Aorta (tissue), 5 donors: ENCODE measurements around the gene ACSM6. TPM values are rescaled to one million over a fixed set of nuclear protein-coding genes. Genes with fewer than 3 reads are reported as not detected.
"Not testable (repeated sequence)": the region's sequence is repeated elsewhere in the genome, so short reads cannot be mapped to it uniquely, and the experiment has no call there.

Experiments used
- ATAC-seq: fragments of 200-7000 bp; cut with Tn5 transposase; one replicate; pipeline ENCODE4 v1.9.1; 2022; ENCODE audit warnings: moderate library complexity; ENCODE audit not compliant: low FRiP score
- DNase-seq, 2 donors: peaks; one replicate each; pipeline ENCODE4 v3.0.0-alpha.2; 2020
- H3K27ac ChIP-seq, 2 donors: one replicate each; pipeline ENCODE4 v1.5.1; 2013; ENCODE audit warnings: low read length in 2 of 2, mild to moderate bottlenecking in 2 of 2, moderate library complexity in 2 of 2, control low read depth in 1 of 2, inconsistent platforms in 1 of 2, low read depth in 1 of 2
- H3K27me3 ChIP-seq, 2 donors: one replicate each; pipeline ENCODE4 v1.6.1; 2013; ENCODE audit warnings: control low read depth in 1 of 2, low read length in 1 of 2, mild to moderate bottlenecking in 1 of 2, moderate library complexity in 1 of 2; ENCODE audit not compliant: insufficient read depth in 2 of 2, control insufficient read depth in 1 of 2
- H3K36me3 ChIP-seq, 2 donors: one replicate each; pipeline ENCODE4 v1.6.1; 2013; ENCODE audit warnings: control low read depth in 1 of 2, low read length in 1 of 2, mild to moderate bottlenecking in 1 of 2; ENCODE audit not compliant: insufficient read depth in 2 of 2, control insufficient read depth in 1 of 2
- H3K4me1 ChIP-seq, 2 donors: one replicate each; pipeline ENCODE4 v1.6.1; 2013; ENCODE audit warnings: low read length in 2 of 2, control low read depth in 1 of 2, mild to moderate bottlenecking in 1 of 2, moderate library complexity in 1 of 2; ENCODE audit not compliant: insufficient read depth in 2 of 2, control insufficient read depth in 1 of 2
- H3K4me3 ChIP-seq, 2 donors: one replicate each; pipeline ENCODE4 v1.5.1; 2013; ENCODE audit warnings: low read length in 2 of 2, control low read depth in 1 of 2, mild to moderate bottlenecking in 1 of 2
- H3K9me3 ChIP-seq: one replicate; pipeline ENCODE4 v1.6.1; 2013; ENCODE audit warnings: mild to moderate bottlenecking, low read length; ENCODE audit not compliant: control insufficient read depth
- WGBS, 2 donors: extraction: QIAGEN DNeasy Blood & Tissue Kit; methylation state at CpG; one replicate each; pipeline ENCODE4 v1.1.7; 2013; 5-methylcytosine and 5-hydroxymethylcytosine counted together
- intact Hi-C, 2 donors: fragments of 100-400 bp; cut with DNase I; formaldehyde crosslinking; loops; one replicate each; pipeline versions ENCODE4 v1.14.2 to v1.15.0; 2022
- polyA plus RNA-seq, 2 donors: library from polyadenylated mRNA; stranded (reverse); fragments of 200-250 nt; gene quantifications; one replicate each; pipeline ENCODE4 v1.2.3, GENCODE V29; 2013
- total RNA-seq, 2 donors: library from RNA; stranded (reverse); fragmentation: NEBNext Ultra II Directional; extraction: Animal tissue kit (Norgen Biotek cat#: 25700); gene quantifications; one replicate each; pipeline ENCODE4 v1.2.1, GENCODE V29; 2021
- donor health status: healthy with polysubstance abuse.
- donor health status: Bipolar disorder and iron deficiency.
- donor health status: DM: no; HTN: no; CAD: no.
- donor health status: DM: no; HTN: no; CAD: no.
- donor health status: DM: yes; HTN: yes; CAD: no.

The ACSM6 gene
- total and polyA plus RNA-seq, 4 donors, result 0.99 TPM; not detected in 3

GRCh38 chr10:95225136-95225535, 31.1 kb downstream of the ACSM6 start:
- Histone ChIP-seq H3K9me3 (no peaks in the 10 kb centered on the region), H3K27ac (no peak overlapping the region), H3K36me3 (peaks cover 0 to 2% of the 10 kb centered on the region in 2 donors), H3K4me3 (no peak overlapping the region), H3K27me3 (no peaks in the 10 kb centered on the region), H3K4me1 (no peaks in the 10 kb centered on the region)
- DNase-seq (no peak), ATAC-seq (no peak)
- WGBS, 2 donors, result 67 to 91% methylated on average over 2 of the region's 2 CpGs
- intact Hi-C loops, result no loop called here

DNA sequence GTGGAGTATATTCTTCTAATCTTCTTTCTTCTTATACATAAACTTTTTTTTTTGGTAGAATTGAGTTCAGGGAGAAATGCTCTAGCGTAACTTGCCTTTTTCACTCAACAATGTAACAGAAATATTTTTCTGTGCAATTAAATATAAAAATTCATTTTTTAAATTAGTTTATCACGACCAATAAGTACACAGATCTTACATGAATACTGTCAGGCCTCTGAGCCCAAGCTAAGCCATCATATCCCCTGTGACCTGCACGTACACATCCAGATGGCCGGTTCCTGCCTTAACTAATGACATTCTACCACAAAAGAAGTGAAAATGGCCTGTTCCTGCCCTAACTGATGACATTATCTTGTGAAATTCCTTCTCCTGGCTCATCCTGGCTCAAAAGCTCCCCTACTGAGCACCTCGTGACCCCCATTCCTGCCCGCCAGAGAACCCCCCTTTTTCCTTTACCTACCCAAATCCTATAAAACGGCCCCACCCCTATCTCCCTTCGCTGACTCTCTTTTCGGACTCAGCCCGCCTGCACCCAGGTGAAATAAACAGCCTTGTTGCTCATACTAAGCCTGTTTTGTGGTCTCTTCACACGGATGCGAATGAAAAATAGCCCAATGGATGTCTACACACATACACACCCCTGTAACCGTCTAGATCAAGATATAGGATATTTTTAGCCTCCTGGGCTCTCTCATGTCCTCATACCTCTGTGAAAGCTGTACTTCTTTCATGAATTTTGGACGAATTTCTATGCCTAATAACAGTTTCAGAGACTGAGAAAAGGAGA, 35.1 kb downstream of the ACSM6 start:
- H3K4me3 ChIP-seq, intact Hi-C loops, H3K36me3 ChIP-seq, ATAC-seq, DNase-seq, H3K4me1 ChIP-seq, H3K9me3 ChIP-seq, H3K27ac ChIP-seq, H3K27me3 ChIP-seq: not testable (repeated sequence)
- WGBS, 2 donors, result 84 to 88% methylated on average over 14 of the region's 14 CpGs

- DNase-seq, result no peak
- 55 to 56% methylated on average over 10 of the region's 10 CpGs for WGBS, 2 donors
- intact Hi-C loops, result no loop called here
- peak; percentile 33 for ATAC-seq
- Histone ChIP-seq H3K27ac (no peak overlapping the region), H3K36me3 (peaks cover 0 to 7% of the 10 kb centered on the region in 2 donors), H3K9me3 (no peaks in the 10 kb centered on the region), H3K4me1 (no peaks in the 10 kb centered on the region), H3K4me3 (no peak overlapping the region), H3K27me3 (no peaks in the 10 kb centered on the region)
These were observed 35.9 kb downstream of the ACSM6 start for GRCh38 chr10:95229724-95230627.

- WGBS, 2 donors, result 36 to 39% methylated on average over 35 to 36 of the region's 36 CpGs
- ATAC-seq (peak; percentile 62), DNase-seq (peak; percentile 67 to 82)
These were observed 36.9 kb downstream of the ACSM6 start for GRCh38 chr10:95230677-95231586.

DNA sequence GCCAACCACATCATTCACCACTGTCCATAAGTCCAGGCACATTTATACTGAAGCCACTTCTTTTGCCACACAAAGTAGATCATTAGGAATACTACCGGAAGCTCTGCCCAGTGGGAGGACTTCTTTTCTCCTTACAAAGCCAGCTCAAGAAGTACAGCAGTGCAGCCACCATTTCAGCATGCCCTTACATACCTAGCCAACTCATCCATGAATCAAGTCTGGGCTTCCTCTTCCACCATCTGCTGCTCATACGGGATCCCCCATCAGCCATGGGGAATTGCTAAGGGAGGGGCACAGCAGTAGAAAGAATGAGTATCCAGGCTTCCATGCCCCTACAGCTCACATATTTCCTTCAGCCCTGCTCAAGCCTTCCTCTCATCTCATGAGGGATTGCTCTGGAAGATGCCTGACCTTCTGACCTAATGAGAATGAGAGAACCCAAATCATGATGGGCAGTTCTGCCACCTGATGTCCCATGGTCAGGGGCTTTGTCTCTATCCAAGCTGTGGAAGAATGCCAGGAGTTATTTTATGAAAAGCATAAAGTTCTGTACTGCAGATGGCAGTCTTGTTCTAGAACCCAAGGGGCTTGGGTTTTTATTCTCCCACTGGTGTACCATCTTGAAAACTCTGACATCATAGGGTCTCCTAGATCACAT, 39.5 kb downstream of the ACSM6 start:
- no peak overlapping the region for H3K27ac ChIP-seq
- H3K4me1 ChIP-seq, result no peaks in the 10 kb centered on the region
- no peaks in the 10 kb centered on the region for H3K27me3 ChIP-seq
- DNase-seq (no peak), ATAC-seq (no peak)
- peaks cover 9 to 14% of the 10 kb centered on the region in 2 donors for H3K36me3 ChIP-seq
- WGBS, 2 donors, result 85 to 87% methylated on average over 2 of the region's 2 CpGs
- H3K9me3 ChIP-seq, result no peaks in the 10 kb centered on the region
- intact Hi-C loops, result no loop called here
- H3K4me3 ChIP-seq, result no peak overlapping the region

More at GRCh38 chr10:95230677-95231586, 36.9 kb downstream of the ACSM6 start:
- H3K27me3 ChIP-seq, H3K4me1 ChIP-seq, H3K36me3 ChIP-seq, H3K27ac ChIP-seq, intact Hi-C loops, H3K9me3 ChIP-seq: not testable (repeated sequence)
- H3K4me3 ChIP-seq, result peak overlapping the region; percentile 13 to 15

DNA sequence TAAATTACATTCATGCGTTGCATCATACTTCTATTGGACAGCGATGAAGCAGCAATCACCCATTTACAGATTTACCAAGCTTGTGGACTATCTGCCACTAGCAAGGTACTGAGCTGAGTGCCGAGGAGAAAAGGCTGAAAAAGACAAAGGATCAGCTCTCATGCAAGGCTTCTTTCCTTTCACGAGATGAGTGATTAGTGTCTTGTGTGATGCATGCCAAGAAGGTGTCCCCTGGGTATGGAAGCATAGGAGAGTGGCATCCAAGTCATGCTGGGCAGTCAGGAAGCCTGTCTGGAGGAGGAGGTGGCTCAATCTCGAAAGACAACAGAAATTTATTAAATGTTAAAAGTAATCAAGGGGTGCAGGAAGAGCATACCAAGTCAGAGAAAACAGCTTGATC, 40.9 kb downstream of the ACSM6 start:
- no peak overlapping the region for H3K27ac ChIP-seq
- WGBS, 2 donors, result 78 to 79% methylated on average over 5 of the region's 5 CpGs
- H3K4me3 ChIP-seq, result no peak overlapping the region
- no peaks in the 10 kb centered on the region for H3K4me1 ChIP-seq
- peaks cover 9 to 13% of the 10 kb centered on the region in 2 donors for H3K36me3 ChIP-seq
- no peaks in the 10 kb centered on the region for H3K27me3 ChIP-seq
- intact Hi-C loops, result no loop called here
- DNase-seq, result no peak
- no peak for ATAC-seq
- H3K9me3 ChIP-seq, result no peaks in the 10 kb centered on the region

- H3K9me3 ChIP-seq, result no peaks in the 10 kb centered on the region
- ATAC-seq, result no peak
- intact Hi-C loops, result no loop called here
- WGBS, 2 donors, result 84 to 91% methylated on average over 3 of the region's 3 CpGs
- no peak overlapping the region for H3K4me3 ChIP-seq
- DNase-seq, result no peak
- H3K27ac ChIP-seq, result peak overlapping the region in 1 of 2 donors; percentile 28
- no peaks in the 10 kb centered on the region for H3K27me3 ChIP-seq
- H3K36me3 ChIP-seq, result peaks cover 9 to 13% of the 10 kb centered on the region in 2 donors
- no peaks in the 10 kb centered on the region for H3K4me1 ChIP-seq
These were observed 41.6 kb downstream of the ACSM6 start for GRCh38 chr10:95235676-95236067.
